ENCODE data around the gene RPP30. TPM values are rescaled to one million over a fixed set of nuclear protein-coding genes. Genes with fewer than 3 reads are reported as not detected.

RPP30 gene
- total and polyA plus RNA-seq, 2 of the 13 experiments (the other 11 are each of a cell fraction or from before 2014, with no cell fraction given) = 27.1 to 65.0 TPM

DNA sequence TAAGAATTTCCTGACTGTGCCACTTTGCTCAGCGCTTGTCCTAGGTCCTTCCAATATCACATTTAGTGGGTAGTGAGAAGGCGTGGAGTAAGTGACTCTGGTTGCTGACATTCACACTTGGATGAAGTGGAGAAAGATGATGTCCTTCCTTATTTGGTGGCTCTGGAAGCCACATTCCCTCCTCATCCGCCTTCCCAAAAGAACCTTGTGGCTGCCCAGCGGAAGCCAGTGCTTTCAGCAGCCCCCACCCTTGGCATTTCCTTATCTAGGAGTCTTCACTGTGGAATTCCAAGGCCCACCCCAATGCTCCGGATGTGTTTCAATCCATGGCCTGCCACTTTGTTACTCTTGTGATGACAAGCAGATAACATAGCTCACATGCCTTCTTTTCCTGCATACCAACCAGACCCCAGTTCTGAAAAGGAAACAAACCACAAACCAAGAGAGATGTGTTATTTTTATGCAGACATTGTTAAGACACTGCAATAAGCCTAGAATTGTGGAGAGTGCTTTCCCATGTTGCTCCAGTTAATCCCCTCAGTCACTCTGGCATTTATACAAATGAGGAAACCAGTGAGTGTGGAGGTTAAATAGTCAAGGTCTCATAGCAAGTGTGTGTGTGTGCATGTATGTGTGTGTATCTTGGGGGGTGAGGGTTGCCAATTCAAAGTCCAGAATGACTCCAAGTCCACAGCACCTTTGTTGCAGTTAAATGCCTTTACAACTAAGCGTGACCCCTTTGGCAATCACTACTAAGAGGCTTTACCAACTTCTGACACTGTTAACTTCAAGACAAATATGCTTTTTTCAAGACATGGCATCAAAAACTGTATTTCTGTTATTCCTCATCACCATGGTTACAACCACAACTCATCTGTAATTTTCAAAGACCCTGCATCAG, 59.4 kb downstream of the RPP30 start (continued):
- no peak for TF ChIP-seq PCBP2 (optimal IDR thresholded peaks at IDR 0.05; ENCODE audit: low read depth, low read length, poor library complexity, severe bottlenecking)
- no peak for TF ChIP-seq RBM22 (optimal IDR thresholded peaks at IDR 0.05; ENCODE audit: low read length)
- TF ChIP-seq, protein P1, sequence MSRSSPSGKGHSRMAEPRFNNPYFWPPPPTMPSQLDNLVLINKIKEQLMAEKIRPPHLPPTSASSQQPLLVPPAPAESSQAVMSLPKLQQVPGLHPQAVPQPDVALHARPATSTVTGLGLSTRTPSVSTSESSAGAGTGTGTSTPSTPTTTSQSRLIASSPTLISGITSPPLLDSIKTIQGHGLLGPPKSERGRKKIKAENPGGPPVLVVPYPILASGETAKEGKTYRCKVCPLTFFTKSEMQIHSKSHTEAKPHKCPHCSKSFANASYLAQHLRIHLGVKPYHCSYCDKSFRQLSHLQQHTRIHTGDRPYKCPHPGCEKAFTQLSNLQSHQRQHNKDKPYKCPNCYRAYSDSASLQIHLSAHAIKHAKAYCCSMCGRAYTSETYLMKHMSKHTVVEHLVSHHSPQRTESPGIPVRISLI (CRISPR knock-in tag; IDR thresholded peaks at IDR 0.05; ENCODE audit: borderline replicate concordance) = peak; percentile 43; the same call in 1 of the 2 replicates
- no peak for TF ChIP-seq NRL (CRISPR knock-in tag; IDR thresholded peaks at IDR 0.05; ENCODE audit: borderline replicate concordance)
- TF ChIP-seq LCORL (IDR thresholded peaks at IDR 0.05) = no peak
- no peak for TF ChIP-seq LCORL (CRISPR knock-in tag; IDR thresholded peaks at IDR 0.05)
- TF ChIP-seq, protein P2, sequence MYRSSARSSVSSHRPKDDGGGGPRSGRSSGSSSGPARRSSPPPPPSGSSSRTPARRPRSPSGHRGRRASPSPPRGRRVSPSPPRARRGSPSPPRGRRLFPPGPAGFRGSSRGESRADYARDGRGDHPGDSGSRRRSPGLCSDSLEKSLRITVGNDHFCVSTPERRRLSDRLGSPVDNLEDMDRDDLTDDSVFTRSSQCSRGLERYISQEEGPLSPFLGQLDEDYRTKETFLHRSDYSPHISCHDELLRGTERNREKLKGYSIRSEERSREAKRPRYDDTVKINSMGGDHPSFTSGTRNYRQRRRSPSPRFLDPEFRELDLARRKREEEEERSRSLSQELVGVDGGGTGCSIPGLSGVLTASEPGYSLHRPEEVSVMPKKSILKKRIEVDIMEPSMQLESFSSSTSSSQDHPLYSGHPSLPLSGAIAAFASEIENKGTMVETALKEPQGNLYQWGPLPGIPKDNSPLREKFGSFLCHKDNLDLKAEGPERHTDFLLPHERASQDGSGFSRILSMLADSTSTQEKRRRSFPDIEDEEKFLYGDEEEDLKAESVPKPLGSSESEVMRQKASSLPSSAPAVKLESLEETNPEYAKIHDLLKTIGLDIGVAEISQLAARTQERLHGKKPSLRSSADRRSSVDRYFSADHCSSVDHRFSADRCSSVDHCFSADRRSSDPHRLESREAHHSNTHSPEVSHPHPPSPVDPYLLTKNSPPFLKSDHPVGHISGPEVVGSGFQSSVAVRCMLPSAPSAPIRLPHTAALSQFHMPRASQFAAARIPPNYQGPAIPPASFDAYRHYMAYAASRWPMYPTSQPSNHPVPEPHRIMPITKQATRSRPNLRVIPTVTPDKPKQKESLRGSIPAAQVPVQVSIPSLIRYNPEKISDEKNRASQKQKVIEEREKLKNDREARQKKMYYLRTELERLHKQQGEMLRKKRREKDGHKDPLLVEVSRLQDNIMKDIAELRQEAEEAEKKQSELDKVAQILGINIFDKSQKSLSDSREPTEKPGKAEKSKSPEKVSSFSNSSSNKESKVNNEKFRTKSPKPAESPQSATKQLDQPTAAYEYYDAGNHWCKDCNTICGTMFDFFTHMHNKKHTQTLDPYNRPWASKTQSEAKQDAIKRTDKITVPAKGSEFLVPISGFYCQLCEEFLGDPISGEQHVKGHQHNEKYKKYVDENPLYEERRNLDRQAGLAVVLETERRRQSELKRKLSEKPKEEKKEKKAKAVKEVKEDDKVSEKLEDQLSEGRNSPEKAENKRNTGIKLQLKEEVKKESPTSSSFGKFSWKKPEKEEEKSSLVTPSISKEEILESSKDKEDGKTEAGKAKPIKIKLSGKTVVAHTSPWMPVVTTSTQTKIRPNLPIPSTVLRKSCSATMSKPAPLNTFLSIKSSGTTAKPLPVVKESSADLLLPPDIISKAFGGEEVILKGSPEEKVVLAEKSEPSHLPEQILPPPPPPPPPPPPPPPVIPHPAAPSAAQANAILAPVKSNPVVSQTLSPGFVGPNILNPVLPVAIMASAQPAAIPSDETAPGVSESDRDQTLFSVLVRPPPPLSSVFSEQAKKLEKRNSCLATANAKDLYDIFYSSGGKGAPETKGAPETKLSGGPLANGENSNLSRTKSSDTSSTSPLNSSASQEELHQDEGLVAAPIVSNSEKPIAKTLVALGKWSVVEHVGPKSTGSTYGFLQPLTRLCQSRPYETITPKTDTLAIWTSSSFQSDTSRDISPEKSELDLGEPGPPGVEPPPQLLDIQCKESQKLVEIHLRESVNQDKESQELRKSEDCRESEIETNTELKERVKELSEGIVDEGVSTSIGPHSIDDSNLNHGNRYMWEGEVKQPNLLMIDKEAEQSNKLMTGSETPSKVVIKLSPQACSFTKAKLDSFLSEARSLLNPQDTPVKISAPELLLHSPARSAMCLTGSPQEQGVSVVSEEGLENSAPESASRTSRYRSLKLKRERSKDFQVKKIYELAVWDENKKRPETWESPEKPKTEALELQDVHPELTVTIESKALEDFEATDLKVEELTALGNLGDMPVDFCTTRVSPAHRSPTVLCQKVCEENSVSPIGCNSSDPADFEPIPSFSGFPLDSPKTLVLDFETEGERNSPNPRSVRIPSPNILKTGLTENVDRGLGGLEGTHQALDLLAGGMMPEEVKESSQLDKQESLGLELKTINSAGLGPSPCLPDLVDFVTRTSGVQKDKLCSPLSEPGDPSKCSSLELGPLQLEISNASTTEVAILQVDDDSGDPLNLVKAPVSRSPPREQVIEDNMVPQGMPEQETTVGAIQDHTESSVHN (CRISPR knock-in tag; IDR thresholded peaks at IDR 0.05) = no peak
- TF ChIP-seq, protein P3, sequence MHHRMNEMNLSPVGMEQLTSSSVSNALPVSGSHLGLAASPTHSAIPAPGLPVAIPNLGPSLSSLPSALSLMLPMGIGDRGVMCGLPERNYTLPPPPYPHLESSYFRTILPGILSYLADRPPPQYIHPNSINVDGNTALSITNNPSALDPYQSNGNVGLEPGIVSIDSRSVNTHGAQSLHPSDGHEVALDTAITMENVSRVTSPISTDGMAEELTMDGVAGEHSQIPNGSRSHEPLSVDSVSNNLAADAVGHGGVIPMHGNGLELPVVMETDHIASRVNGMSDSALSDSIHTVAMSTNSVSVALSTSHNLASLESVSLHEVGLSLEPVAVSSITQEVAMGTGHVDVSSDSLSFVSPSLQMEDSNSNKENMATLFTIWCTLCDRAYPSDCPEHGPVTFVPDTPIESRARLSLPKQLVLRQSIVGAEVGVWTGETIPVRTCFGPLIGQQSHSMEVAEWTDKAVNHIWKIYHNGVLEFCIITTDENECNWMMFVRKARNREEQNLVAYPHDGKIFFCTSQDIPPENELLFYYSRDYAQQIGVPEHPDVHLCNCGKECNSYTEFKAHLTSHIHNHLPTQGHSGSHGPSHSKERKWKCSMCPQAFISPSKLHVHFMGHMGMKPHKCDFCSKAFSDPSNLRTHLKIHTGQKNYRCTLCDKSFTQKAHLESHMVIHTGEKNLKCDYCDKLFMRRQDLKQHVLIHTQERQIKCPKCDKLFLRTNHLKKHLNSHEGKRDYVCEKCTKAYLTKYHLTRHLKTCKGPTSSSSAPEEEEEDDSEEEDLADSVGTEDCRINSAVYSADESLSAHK (CRISPR knock-in tag; IDR thresholded peaks at IDR 0.05; ENCODE audit: borderline replicate concordance) = no peak
- no peak for TF ChIP-seq MZF1 (CRISPR knock-in tag; IDR thresholded peaks at IDR 0.05; ENCODE audit: borderline replicate concordance)
- peak; percentile 55 for TF ChIP-seq ZNF331 (CRISPR knock-in tag; IDR thresholded peaks at IDR 0.05)
- TF ChIP-seq MED1 (CRISPR knock-in tag; IDR thresholded peaks at IDR 0.05) = peak; percentile 81
- TF ChIP-seq RFX3 (CRISPR knock-in tag; IDR thresholded peaks at IDR 0.05) = no peak
- no peak for TF ChIP-seq ZFP36L2 (CRISPR knock-in tag; IDR thresholded peaks at IDR 0.05)
- no peak for TF ChIP-seq SRY (CRISPR knock-in tag; IDR thresholded peaks at IDR 0.05)
- TF ChIP-seq PRMT3 (CRISPR knock-in tag; IDR thresholded peaks at IDR 0.05; ENCODE audit: borderline replicate concordance, low read depth) = no peak
- TF ChIP-seq SPEN (CRISPR knock-in tag; IDR thresholded peaks at IDR 0.05; ENCODE audit: low read depth) = peak; percentile 78; the same call in 1 of the 2 replicates
- TF ChIP-seq NFATC3 (CRISPR knock-in tag; IDR thresholded peaks at IDR 0.05) = no peak
- no peak for TF ChIP-seq KDM5A (IDR thresholded peaks at IDR 0.05; ENCODE audit: borderline replicate concordance, low read length)

Data from HepG2 (cell line).